Neural cell (in vitro differentiated cells): ENCODE data around the gene ZNF37A.

ENCODE experiments used
- CTCF ChIP-seq: fragments of 450-650 bp; IDR thresholded peaks from 2 replicates; pipeline ENCODE4 v1.5.1; 2014; ENCODE audit warnings: antibody characterized with exemption, mild to moderate bottlenecking, moderate library complexity; ENCODE audit not compliant: poor library complexity, severe bottlenecking
- EP300 ChIP-seq: fragments of 450-650 bp; conservative IDR thresholded peaks from 2 replicates; pipeline ENCODE4 v1.6.1; 2014; ENCODE audit warnings: antibody characterized with exemption, mild to moderate bottlenecking, moderate library complexity; ENCODE audit not compliant: poor library complexity, severe bottlenecking
- EZH2 ChIP-seq: fragments of 200-600, 300-800 bp; shearing (Covaris generic), sonication (generic); IDR thresholded peaks from 2 replicates; pipeline ENCODE4 v1.6.1; 2014; ENCODE audit warnings: antibody characterized with exemption, low read length, borderline replicate concordance, mild to moderate bottlenecking; ENCODE audit not compliant: insufficient read depth, poor library complexity, severe bottlenecking
- POLR2AphosphoS5 ChIP-seq: IDR thresholded peaks from 2 replicates; pipeline ENCODE4 v1.6.1; 2012
- TF ChIP-seq, protein P1 (sequence below): IDR thresholded peaks from 2 replicates; pipeline ENCODE4 v1.6.1; 2012; ENCODE audit warnings: borderline replicate concordance

DNA sequence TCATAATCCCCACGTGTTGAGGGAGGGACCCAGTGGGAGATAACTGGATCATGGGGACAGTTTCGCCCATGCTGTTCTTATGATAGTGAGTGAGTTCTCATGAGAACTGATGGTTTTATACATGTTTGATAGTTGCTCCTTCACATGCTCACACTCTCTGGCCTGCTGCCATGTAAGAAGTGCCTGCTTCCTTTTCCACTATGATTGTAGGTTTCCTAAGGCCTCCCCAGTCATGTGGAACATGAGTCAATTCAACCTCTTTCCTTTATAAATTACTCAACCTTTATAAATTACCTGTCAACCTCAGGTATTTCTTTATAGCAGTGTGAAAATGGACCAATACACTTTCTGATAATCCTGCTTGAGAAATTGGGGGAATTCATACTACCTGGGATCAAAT is 80.2 kb downstream of the ZNF37A start:
- TF ChIP-seq CTCF (no peak), EZH2 (no peak), POLR2AphosphoS5 (no peak), EP300 (no peak)
- TF ChIP-seq, protein P1, sequence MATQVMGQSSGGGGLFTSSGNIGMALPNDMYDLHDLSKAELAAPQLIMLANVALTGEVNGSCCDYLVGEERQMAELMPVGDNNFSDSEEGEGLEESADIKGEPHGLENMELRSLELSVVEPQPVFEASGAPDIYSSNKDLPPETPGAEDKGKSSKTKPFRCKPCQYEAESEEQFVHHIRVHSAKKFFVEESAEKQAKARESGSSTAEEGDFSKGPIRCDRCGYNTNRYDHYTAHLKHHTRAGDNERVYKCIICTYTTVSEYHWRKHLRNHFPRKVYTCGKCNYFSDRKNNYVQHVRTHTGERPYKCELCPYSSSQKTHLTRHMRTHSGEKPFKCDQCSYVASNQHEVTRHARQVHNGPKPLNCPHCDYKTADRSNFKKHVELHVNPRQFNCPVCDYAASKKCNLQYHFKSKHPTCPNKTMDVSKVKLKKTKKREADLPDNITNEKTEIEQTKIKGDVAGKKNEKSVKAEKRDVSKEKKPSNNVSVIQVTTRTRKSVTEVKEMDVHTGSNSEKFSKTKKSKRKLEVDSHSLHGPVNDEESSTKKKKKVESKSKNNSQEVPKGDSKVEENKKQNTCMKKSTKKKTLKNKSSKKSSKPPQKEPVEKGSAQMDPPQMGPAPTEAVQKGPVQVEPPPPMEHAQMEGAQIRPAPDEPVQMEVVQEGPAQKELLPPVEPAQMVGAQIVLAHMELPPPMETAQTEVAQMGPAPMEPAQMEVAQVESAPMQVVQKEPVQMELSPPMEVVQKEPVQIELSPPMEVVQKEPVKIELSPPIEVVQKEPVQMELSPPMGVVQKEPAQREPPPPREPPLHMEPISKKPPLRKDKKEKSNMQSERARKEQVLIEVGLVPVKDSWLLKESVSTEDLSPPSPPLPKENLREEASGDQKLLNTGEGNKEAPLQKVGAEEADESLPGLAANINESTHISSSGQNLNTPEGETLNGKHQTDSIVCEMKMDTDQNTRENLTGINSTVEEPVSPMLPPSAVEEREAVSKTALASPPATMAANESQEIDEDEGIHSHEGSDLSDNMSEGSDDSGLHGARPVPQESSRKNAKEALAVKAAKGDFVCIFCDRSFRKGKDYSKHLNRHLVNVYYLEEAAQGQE: no peak
